Peyer's patch (tissue), 4 donors: ENCODE data around the gene PPP1R14D.

Experiments
- POLR2A ChIP-seq, 2 donors: fragments of 450-650 bp; IDR thresholded peaks; one replicate each; pipeline ENCODE4 v1.5.1; 2017; ENCODE audit warnings: antibody characterized with exemption in 2 of 2, mild to moderate bottlenecking in 2 of 2, moderate library complexity in 2 of 2
- TF ChIP-seq, protein P1 (sequence below), 6 experiments: fragments of 450-650 bp in 4 of 6; fragments of 200-600 bp in 2 of 6; sonication (generic) in 1 of 6; IDR thresholded peaks; one replicate each; pipeline ENCODE4 v1.5.1; 2017 to 2019; ENCODE audit warnings: antibody characterized with exemption in 6 of 6, mild to moderate bottlenecking in 3 of 6, moderate library complexity in 1 of 6

DNA sequence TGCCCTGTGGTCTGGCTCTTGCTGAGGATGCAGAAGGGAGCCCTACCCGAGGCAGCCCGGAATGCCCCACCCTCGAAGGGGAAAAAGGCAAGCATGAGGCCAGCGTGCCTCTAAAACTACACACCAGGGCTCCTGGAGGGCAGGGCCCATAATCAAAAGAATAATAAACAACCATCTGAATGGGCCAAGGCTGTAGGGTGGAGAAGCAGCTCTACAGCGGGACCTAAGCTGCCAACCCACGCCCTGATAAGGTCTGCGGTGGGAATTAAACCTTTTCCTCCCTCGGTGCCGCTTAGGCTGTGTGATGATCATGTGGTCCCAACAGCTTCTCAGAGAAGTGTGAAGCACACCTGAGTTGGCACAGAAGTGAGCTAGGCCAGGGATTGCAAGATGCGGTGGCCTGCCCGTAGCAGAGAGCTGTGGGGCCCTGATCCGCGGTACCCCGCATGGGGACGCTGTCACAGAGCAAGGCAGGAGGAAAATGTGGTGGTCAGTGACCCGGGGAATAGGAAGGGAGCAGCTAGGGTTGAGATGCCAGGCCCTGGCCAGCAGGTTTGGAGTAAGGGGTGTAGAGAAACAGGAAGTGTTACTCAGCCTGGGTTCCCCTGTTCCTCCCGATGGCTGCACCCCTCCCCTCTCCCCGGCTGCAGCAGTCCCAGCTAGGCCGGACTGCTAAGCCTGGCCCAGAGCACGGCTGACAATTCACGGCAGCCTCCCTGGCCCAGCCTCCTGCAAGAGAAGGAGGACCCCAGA lies 59.8 kb downstream of the PPP1R14D start:
- TF ChIP-seq, protein P1, sequence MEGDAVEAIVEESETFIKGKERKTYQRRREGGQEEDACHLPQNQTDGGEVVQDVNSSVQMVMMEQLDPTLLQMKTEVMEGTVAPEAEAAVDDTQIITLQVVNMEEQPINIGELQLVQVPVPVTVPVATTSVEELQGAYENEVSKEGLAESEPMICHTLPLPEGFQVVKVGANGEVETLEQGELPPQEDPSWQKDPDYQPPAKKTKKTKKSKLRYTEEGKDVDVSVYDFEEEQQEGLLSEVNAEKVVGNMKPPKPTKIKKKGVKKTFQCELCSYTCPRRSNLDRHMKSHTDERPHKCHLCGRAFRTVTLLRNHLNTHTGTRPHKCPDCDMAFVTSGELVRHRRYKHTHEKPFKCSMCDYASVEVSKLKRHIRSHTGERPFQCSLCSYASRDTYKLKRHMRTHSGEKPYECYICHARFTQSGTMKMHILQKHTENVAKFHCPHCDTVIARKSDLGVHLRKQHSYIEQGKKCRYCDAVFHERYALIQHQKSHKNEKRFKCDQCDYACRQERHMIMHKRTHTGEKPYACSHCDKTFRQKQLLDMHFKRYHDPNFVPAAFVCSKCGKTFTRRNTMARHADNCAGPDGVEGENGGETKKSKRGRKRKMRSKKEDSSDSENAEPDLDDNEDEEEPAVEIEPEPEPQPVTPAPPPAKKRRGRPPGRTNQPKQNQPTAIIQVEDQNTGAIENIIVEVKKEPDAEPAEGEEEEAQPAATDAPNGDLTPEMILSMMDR (IDR thresholded peaks at IDR 0.05): no peak
- TF ChIP-seq POLR2A (IDR thresholded peaks at IDR 0.05): no peak
